ENCODE results near the gene HLA-DQB1. TPM values are rescaled to one million over a fixed set of nuclear protein-coding genes. Genes with fewer than 3 reads are reported as not detected.

Gene HLA-DQB1
- total and polyA plus RNA-seq, 2 of the 13 experiments (the other 11 are each of a cell fraction or from before 2014, with no cell fraction given) = not detected

GRCh38 chr6:32627249-32627648 lies 39.2 kb downstream of the HLA-DQB1 start:
- intact Hi-C loops (cut with micrococcal nuclease; ENCODE audit: unreplicated experiment) (no loop called here), in situ Hi-C loops (cut with HindIII; ENCODE audit: extremely low pct_ligation_motif_present, low pct_unique_long_range_greater_than_20kb) (no loop called here)
- FAIRE-seq = no peak
- WGBS (ENCODE audit: low lambda C conversion rate) = 3% methylated on average over 2 of the region's 3 CpGs
- Histone ChIP-seq H4K20me1 (ENCODE audit: insufficient read depth, low read length) (no peaks in the 10 kb centered on the region), H3K4me2 (ENCODE audit: low read depth, low read length) (no peak overlapping the region), H3K27me3 (ENCODE audit: control insufficient read depth in 1 of 2, insufficient read depth in 2 of 2, low read length in 2 of 2) (no peaks in the 10 kb centered on the region; a peak in 1 of 5 replicates), H3K9ac (ENCODE audit: insufficient read depth, low read depth, low read length) (no peak overlapping the region), H2AFZ (ENCODE audit: low read length) (no peak overlapping the region), H3K36me3 (replicated peaks in 1 of 2; ENCODE audit: control insufficient read depth in 1 of 2, insufficient read depth in 2 of 2, low read length in 2 of 2) (no peaks in the 10 kb centered on the region), H3K27ac (ENCODE audit: extremely low read length, insufficient read depth, low read length) (no peak overlapping the region), H3K4me1 (ENCODE audit: insufficient read depth, low read length) (no peaks in the 10 kb centered on the region), H3K9me3 (ENCODE audit: low read length) (no peaks in the 10 kb centered on the region), H3K79me2 (ENCODE audit: insufficient read depth, low read length) (no peaks in the 10 kb centered on the region), H3K4me3 (replicated peaks in 1 of 3; ENCODE audit: insufficient read depth in 1 of 3, low read depth in 2 of 3, low read length in 3 of 3) (no peak overlapping the region)
- CTCF ChIA-PET (ENCODE audit: low intra/inter-chr PET ratio, low total read pairs) = no interaction called here
- DNase-seq (ENCODE audit: low spot score) = no peak
- BruUV-seq (replicated peaks) = no TSS peak
- TF ChIP-seq ZNF333 (CRISPR knock-in tag; IDR thresholded peaks at IDR 0.05; ENCODE audit: borderline replicate concordance) (no peak), SRSF9 (IDR thresholded peaks at IDR 0.05; ENCODE audit: borderline replicate concordance, insufficient read depth, low read depth, low read length, poor library complexity, severe bottlenecking) (no peak), SKIL (CRISPR knock-in tag; IDR thresholded peaks at IDR 0.05; ENCODE audit: borderline replicate concordance) (no peak), HNRNPLL (IDR thresholded peaks at IDR 0.05; ENCODE audit: low read depth, low read length, poor library complexity, severe bottlenecking) (no peak), MYNN (CRISPR knock-in tag; IDR thresholded peaks at IDR 0.05; ENCODE audit: low read depth) (no peak), ZNF468 (CRISPR knock-in tag; IDR thresholded peaks at IDR 0.05) (no peak), KDM6A (CRISPR knock-in tag; IDR thresholded peaks at IDR 0.05; ENCODE audit: low read depth) (no peak), RNF2 (conservative IDR thresholded peaks at IDR 0.05; ENCODE audit: low read depth) (no peak), FOXP4 (CRISPR knock-in tag; IDR thresholded peaks at IDR 0.05) (no peak), AHR (CRISPR knock-in tag; IDR thresholded peaks at IDR 0.05) (no peak), HDAC1 (CRISPR knock-in tag; IDR thresholded peaks at IDR 0.05) (no peak), HOXA9 (CRISPR knock-in tag; IDR thresholded peaks at IDR 0.05; ENCODE audit: borderline replicate concordance) (no peak)
- TF ChIP-seq, protein P1, sequence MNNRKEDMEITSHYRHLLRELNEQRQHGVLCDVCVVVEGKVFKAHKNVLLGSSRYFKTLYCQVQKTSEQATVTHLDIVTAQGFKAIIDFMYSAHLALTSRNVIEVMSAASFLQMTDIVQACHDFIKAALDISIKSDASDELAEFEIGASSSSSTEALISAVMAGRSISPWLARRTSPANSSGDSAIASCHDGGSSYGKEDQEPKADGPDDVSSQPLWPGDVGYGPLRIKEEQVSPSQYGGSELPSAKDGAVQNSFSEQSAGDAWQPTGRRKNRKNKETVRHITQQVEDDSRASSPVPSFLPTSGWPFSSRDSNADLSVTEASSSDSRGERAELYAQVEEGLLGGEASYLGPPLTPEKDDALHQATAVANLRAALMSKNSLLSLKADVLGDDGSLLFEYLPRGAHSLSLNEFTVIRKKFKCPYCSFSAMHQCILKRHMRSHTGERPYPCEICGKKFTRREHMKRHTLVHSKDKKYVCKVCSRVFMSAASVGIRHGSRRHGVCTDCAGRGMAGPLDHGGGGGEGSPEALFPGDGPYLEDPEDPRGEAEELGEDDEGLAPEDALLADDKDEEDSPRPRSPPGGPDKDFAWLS (CRISPR knock-in tag; IDR thresholded peaks at IDR 0.05; ENCODE audit: borderline replicate concordance) = no peak
- TF ChIP-seq, protein P2, sequence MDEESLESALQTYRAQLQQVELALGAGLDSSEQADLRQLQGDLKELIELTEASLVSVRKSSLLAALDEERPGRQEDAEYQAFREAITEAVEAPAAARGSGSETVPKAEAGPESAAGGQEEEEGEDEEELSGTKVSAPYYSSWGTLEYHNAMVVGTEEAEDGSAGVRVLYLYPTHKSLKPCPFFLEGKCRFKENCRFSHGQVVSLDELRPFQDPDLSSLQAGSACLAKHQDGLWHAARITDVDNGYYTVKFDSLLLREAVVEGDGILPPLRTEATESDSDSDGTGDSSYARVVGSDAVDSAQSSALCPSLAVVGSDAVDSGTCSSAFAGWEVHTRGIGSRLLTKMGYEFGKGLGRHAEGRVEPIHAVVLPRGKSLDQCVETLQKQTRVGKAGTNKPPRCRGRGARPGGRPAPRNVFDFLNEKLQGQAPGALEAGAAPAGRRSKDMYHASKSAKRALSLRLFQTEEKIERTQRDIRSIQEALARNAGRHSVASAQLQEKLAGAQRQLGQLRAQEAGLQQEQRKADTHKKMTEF (CRISPR knock-in tag; IDR thresholded peaks at IDR 0.05) = no peak
- ATAC-seq = no peak
- POLR2A ChIA-PET = no interaction called here

Measured in HepG2 (cell line).